Caco-2 (cell line): Measurements from ENCODE around the gene ZNF174. TPM values are rescaled to one million over a fixed set of nuclear protein-coding genes. Genes with fewer than 3 reads are reported as not detected.

Experiments
- BruUV-seq: library from RNA; stranded (reverse); fragments of 400-500 nt; replicated peaks from 2 replicates; lab custom pipeline; 2021; lab: Mats Ljungman, UMichigan
- CTCF ChIA-PET: fragments of 300-600 bp; sonication (Branson Sonifier 250); formaldehyde crosslinking; loops from one replicate; lab custom pipeline; 2022; ENCODE audit warnings: antibody characterized with exemption; lab: Charles Lee
- POLR2A ChIA-PET: fragments of 300-600 bp; sonication (Branson Sonifier 250); formaldehyde crosslinking; loops from one replicate; lab custom pipeline; 2022; ENCODE audit warnings: antibody characterized with exemption; lab: Charles Lee
- DNase-seq, 2 experiments: peaks; one replicate each; pipeline versions ENCODE4 v3.0.0 to v3.0.0-alpha.2; 2020 to 2022
- H3K27me3 ChIP-seq: replicated peaks from 2 replicates; pipeline ENCODE4 v1.6.0; 2011; ENCODE audit warnings: low read length; ENCODE audit not compliant: control insufficient read depth, insufficient read depth
- H3K36me3 ChIP-seq: 2 replicates; pipeline ENCODE4 v1.5.1; 2011; ENCODE audit warnings: low read length; ENCODE audit not compliant: control insufficient read depth, insufficient read depth
- H3K4me1 ChIP-seq: fragments of 250-450 bp; sonication (Bioruptor Pico); 2 replicates; pipeline ENCODE4 v1.5.1; 2020; ENCODE audit warnings: mild to moderate bottlenecking
- H3K4me3 ChIP-seq: 2 replicates; pipeline ENCODE4 v1.5.1; 2011; ENCODE audit warnings: low read depth, mild to moderate bottlenecking, control low read depth, low read length
- H3K9me3 ChIP-seq: fragments of 250-450 bp; sonication (Bioruptor Pico); 2 replicates; pipeline ENCODE4 v1.5.1; 2020; ENCODE audit warnings: mild to moderate bottlenecking, moderate library complexity
- H3K27ac Mint-ChIP-seq: one replicate; pipeline ENCODE4 v1.8.0; 2022; ENCODE audit warnings: mixed read lengths; ENCODE audit not compliant: unreplicated experiment
- H3K27me3 Mint-ChIP-seq: one replicate; pipeline ENCODE4 v1.8.0; 2022; ENCODE audit warnings: mixed read lengths; ENCODE audit not compliant: insufficient read depth, unreplicated experiment
- H3K36me3 Mint-ChIP-seq: one replicate; pipeline ENCODE4 v1.8.0; 2022; ENCODE audit warnings: mild to moderate bottlenecking, mixed read lengths; ENCODE audit not compliant: insufficient read depth, unreplicated experiment
- H3K4me1 Mint-ChIP-seq: one replicate; pipeline ENCODE4 v1.8.0; 2022; ENCODE audit warnings: low read depth, mixed read lengths; ENCODE audit not compliant: unreplicated experiment
- H3K4me3 Mint-ChIP-seq: one replicate; pipeline ENCODE4 v1.8.0; 2022; ENCODE audit warnings: mild to moderate bottlenecking, moderate library complexity, mixed read lengths; ENCODE audit not compliant: unreplicated experiment
- H3K9me3 Mint-ChIP-seq: one replicate; pipeline ENCODE4 v1.8.0; 2022; ENCODE audit warnings: mixed read lengths; ENCODE audit not compliant: unreplicated experiment
- intact Hi-C: fragments of 100-400 bp; cut with micrococcal nuclease; formaldehyde crosslinking; loops from one replicate; pipeline ENCODE4 v1.10.0; 2022; ENCODE audit not compliant: unreplicated experiment
- total RNA-seq: library from RNA; stranded (reverse); gene quantifications from 2 replicates; pipeline ENCODE4 v1.2.3, GENCODE V29; 2022
- TF ChIP-seq, protein P1 (sequence below), 2 experiments: fragments of 200-600 bp in 1 of 2; IDR thresholded peaks; 1 replicate in 1 of 2; 2 replicates in 1 of 2; pipeline versions ENCODE4 v1.5.1 to v1.8.0; 2011 to 2022; ENCODE audit warnings: antibody characterized with exemption in 1 of 2, control low read depth in 1 of 2, inconsistent platforms in 1 of 2, low read depth in 1 of 2, low read length in 1 of 2, mild to moderate bottlenecking in 1 of 2, moderate library complexity in 1 of 2; ENCODE audit not compliant: insufficient read depth in 1 of 2, severe bottlenecking in 1 of 2, unreplicated experiment in 1 of 2

Gene ZNF174
- total RNA-seq, 1 experiment from 2014 or later, result 11.9 TPM

DNA sequence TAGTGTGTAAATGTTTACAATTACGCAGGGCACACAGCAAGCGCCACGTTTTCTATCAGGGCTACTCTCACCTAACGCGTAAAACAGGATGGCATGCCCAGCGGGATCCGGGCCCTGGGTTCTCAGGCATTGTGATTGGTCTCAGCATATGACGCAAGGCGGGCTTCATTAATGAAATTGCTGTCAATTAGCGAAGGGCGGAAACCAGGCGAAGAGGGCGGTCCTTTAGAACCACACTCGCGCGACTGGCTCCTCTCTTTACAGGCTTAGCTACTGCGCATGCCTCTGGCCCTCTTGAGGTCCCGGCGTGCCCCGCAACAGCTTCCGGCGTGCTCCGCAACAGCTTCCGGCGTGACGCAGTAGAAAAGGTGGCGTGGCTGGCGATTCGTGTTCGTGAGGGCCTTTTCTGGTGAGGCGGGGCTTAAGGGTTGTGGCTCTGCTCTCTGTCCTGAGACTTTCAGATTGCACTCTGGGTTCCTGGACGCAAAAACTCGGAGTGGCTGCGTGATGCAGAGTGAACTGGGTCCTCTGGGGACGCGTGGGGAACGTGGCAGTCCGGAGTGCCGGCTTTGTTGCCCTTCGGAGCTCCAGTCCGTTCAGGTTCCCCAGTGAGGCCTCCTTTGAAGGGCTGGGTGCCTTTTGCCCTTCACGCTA is 36.1 kb upstream of the ZNF174 start:
- no peaks in the 10 kb centered on the region for H3K27me3 ChIP-seq
- Mint-ChIP-seq H3K4me1 (no peaks in the 10 kb centered on the region), H3K27me3 (no peaks in the 10 kb centered on the region), H3K36me3 (no peaks in the 10 kb centered on the region), H3K9me3 (no peaks in the 10 kb centered on the region), H3K4me3 (no peak overlapping the region), H3K27ac (no peak overlapping the region)
- H3K4me1 ChIP-seq, result no peaks in the 10 kb centered on the region
- H3K36me3 ChIP-seq, result no peaks in the 10 kb centered on the region
- ChIA-PET CTCF (no interaction called here), POLR2A (no interaction called here)
- H3K4me3 ChIP-seq, result no peak overlapping the region
- no peaks in the 10 kb centered on the region for H3K9me3 ChIP-seq
- TF ChIP-seq, protein P1, sequence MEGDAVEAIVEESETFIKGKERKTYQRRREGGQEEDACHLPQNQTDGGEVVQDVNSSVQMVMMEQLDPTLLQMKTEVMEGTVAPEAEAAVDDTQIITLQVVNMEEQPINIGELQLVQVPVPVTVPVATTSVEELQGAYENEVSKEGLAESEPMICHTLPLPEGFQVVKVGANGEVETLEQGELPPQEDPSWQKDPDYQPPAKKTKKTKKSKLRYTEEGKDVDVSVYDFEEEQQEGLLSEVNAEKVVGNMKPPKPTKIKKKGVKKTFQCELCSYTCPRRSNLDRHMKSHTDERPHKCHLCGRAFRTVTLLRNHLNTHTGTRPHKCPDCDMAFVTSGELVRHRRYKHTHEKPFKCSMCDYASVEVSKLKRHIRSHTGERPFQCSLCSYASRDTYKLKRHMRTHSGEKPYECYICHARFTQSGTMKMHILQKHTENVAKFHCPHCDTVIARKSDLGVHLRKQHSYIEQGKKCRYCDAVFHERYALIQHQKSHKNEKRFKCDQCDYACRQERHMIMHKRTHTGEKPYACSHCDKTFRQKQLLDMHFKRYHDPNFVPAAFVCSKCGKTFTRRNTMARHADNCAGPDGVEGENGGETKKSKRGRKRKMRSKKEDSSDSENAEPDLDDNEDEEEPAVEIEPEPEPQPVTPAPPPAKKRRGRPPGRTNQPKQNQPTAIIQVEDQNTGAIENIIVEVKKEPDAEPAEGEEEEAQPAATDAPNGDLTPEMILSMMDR (IDR thresholded peaks at IDR 0.05; ENCODE audit: insufficient read depth in 1 of 2, low read depth in 1 of 2, low read length in 1 of 2, severe bottlenecking in 1 of 2, unreplicated experiment in 1 of 2), result no peak
- no TSS peak for BruUV-seq
- intact Hi-C loops, result no loop called here
- DNase-seq, result no peak

DNA sequence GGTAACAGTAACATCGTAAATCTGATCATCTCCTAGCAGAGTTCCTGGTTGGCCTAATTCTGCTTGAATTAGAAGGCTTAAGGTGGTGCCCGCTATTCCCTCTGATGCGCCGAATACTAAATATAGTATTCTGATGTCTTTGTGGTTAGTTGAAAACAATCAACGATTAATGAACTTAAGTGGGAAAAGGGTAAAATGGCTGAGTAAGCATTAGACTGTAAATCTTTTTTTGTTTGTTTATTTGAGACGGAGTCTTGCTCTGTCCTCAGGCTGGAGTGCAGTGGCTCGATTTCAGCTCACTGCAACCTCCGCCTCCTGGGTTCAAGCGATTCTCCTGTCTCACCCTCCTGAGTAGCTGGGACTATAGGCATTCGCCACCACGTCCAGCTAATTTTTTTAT is 31.9 kb upstream of the ZNF174 start:
- no peaks in the 10 kb centered on the region for H3K36me3 Mint-ChIP-seq
- Histone ChIP-seq H3K27me3 (no peaks in the 10 kb centered on the region), H3K4me3 (no peak overlapping the region), H3K4me1 (no peaks in the 10 kb centered on the region), H3K9me3 (no peaks in the 10 kb centered on the region), H3K36me3 (no peaks in the 10 kb centered on the region)
- TF ChIP-seq, protein P1 (IDR thresholded peaks at IDR 0.05; ENCODE audit: insufficient read depth in 1 of 2, low read depth in 1 of 2, low read length in 1 of 2, severe bottlenecking in 1 of 2, unreplicated experiment in 1 of 2), result no peak
- DNase-seq, result no peak
- BruUV-seq, result no TSS peak
- no peaks in the 10 kb centered on the region for H3K27me3 Mint-ChIP-seq
- no peaks in the 10 kb centered on the region for H3K4me1 Mint-ChIP-seq
- no peaks in the 10 kb centered on the region for H3K9me3 Mint-ChIP-seq
- intact Hi-C loops, result no loop called here
- H3K4me3 Mint-ChIP-seq, result no peak overlapping the region
- ChIA-PET POLR2A (no interaction called here), CTCF (no interaction called here)
- H3K27ac Mint-ChIP-seq, result no peak overlapping the region

DNA sequence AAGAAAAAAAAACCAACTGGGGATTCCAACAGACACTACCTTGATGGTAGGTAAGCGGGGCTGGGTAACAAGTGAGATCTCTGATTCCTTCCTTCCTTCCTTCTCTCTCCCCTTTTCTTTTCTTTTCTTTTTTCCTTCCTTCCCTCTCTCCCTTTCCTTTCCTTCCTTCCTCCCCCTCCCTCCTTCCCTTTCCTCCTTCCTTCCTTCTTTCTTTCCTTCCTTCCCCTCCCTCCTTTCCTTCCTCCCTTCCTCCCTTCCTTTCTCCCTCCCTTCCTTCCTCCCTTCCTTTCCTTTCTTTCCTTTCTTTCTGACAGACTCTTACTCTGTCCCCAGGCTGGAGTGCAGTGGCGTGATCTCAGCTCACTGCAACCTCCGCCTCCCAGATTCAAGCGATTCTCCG is 25.3 kb upstream of the ZNF174 start:
- peaks cover 5% of the 10 kb centered on the region for H3K9me3 Mint-ChIP-seq
- no peak overlapping the region for H3K27ac Mint-ChIP-seq
- intact Hi-C loops, result no loop called here

More for the DNA sequence above, 25.3 kb upstream of the ZNF174 start:
- Histone ChIP-seq H3K36me3 (no peaks in the 10 kb centered on the region), H3K27me3 (no peaks in the 10 kb centered on the region), H3K9me3 (no peaks in the 10 kb centered on the region), H3K4me3 (no peak overlapping the region), H3K4me1 (no peaks in the 10 kb centered on the region)
- POLR2A ChIA-PET, result no interaction called here
- TF ChIP-seq, protein P1 (IDR thresholded peaks at IDR 0.05; ENCODE audit: insufficient read depth in 1 of 2, low read depth in 1 of 2, low read length in 1 of 2, severe bottlenecking in 1 of 2, unreplicated experiment in 1 of 2), result no peak
- no peaks in the 10 kb centered on the region for H3K4me1 Mint-ChIP-seq
- no TSS peak for BruUV-seq
- H3K4me3 Mint-ChIP-seq, result no peak overlapping the region
- CTCF ChIA-PET, result interaction anchor here (0.6 kb wide), 1 partner anchor 372 kb away, joined by 7 read pairs; no protein-coding TSS in a partner anchor
- H3K27me3 Mint-ChIP-seq, result peaks cover 2% of the 10 kb centered on the region
- peaks cover 9% of the 10 kb centered on the region for H3K36me3 Mint-ChIP-seq
- DNase-seq, result no peak
